Hematopoietic multipotent progenitor cell treated with erythropoietin and hydrocortisone succinate and interleukin-3 and kit ligand, for 15 days (in vitro differentiated cells): Measurements from ENCODE around the gene IFI27L1.

ENCODE experiments used
- DNase-seq: peaks from one replicate; pipeline ENCODE4 v3.0.0-alpha.2; 2015; ENCODE audit warnings: low spot score

The IFI27L1 gene

DNA sequence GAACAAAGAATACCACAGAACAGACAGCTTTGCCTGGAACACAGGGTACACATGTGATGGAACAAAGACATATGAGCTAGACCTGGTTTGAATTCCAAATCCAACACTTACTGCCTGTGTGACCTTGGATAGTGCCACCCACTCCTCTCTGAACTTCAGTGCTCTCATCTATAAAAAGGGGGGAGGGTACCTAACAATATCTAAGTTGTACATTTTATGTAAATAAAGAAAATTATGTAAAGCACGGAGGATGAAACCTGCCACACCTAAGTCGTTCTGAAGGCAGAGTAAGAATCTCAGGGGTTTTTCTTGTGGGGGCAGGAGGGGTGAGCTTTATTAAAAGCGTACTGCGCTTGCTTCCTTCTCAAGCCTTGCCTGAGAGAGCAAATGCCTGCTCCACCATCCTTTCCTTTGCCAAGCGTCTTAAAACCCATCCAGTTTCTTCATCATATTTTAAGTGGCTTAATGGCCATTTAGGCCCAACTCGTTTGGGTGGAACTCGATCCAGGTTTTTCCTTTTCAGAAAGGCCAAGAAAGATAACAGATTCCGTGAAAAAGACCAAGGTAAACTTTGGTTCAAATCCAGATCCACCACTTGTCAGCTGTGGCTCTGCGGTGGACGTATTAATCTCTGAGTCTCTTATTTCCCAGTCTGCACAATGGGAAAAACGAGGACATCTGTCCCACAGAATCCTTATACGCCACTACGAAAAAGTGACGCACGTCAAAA is 1.1 kb upstream of the IFI27L1 start:
- DNase-seq: peak; percentile 14

- DNase-seq: no peak
Observed at GRCh38 chr14:94081386-94081820, 293 bp downstream of the IFI27L1 start.

DNA sequence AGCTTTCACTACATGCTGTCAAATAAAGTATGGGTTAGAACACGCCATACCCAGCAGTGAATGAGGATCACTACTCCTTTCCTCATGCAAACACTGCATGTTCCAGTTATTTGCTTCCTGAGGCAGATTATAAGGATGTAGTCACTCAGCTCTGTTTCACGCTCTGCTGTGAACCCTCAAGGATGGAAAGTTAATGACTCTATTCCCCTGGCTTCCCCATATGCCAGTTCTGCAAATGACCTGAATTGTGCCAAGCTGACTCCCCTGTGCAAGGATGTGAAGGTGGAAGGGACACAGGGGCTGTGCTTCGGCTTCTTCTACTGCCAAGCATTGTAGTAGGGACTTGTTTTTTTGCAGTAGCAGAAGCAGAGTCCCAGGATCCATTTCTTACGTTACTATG is 6.8 kb downstream of the IFI27L1 start:
- no peak for DNase-seq

DNA sequence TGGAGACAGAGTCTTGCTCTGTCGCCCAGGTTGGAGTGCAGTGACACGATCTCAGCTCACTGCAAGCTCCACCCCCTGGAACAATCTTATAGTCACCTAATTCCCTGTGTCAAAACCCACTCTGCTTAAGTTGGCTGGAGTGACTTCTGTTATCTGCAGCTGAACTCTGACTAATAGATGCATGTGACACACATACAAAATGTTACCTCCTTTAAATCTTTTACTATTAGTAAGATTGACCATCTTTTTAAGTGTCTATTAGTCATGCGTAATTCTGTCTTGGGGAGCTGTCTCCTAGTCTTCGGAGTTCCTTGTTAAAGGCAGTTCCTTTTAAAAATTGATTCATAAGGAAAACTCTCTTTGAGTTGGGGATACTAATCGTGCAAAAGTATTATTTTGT is 7.4 kb downstream of the IFI27L1 start:
- no peak for DNase-seq

DNA sequence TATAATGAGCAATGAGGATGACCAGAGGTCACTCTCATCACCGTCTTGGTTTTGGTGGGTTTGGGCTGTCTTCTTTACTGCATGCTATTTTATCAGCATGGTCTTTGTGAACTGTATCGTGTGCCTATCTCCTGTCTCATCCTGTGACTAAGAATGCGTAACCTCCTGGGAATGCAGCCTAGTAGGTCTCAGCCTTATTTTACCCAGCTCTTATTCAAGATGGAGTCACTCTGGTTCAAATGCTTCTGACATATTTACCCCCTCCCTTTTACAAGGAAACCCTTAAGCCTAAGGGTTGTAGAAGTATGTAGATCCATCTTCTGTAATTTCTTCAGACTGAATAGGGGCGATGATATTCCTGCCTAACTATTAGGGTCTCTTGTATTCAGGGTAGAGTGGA is 8.4 kb downstream of the IFI27L1 start:
- no peak for DNase-seq

DNA sequence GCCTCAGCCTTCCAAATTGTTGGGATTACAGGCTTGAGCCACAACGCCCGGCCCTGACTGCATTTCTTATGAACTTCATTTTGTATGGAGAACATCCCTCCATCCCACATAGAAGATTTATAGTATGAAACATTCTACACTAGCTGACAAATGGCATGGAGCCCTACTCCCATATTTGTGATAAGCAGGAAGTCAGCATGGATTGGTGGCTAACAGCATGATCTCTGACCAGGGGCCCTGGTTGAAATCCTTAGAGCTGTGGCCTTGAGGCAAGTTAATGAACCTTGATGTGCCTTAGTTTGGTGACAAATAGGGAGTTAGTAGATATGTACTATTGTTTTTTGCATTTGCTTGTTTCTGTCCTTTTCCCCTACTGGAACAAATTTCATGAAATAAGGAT is 12.3 kb downstream of the IFI27L1 start:
- no peak for DNase-seq

DNA sequence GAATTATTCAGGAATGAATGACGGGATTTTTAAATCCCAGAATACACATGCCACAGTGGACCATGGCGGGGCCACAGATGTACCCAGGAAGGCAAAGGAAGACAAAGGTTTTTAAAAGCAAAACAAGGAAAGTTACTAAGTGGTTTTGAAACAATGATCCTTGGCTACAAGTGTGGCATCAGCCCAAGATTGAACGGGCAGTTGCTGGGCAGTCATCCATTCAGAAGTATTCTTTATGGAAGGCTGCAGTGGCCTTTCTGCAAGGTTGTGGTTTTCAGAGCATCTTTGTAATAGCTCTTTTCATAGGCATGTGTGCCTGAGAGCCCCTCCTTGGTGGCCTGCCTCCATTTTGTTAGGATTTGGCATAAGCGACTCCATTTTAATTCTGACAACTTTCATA is 16.0 kb downstream of the IFI27L1 start:
- DNase-seq: no peak

DNA sequence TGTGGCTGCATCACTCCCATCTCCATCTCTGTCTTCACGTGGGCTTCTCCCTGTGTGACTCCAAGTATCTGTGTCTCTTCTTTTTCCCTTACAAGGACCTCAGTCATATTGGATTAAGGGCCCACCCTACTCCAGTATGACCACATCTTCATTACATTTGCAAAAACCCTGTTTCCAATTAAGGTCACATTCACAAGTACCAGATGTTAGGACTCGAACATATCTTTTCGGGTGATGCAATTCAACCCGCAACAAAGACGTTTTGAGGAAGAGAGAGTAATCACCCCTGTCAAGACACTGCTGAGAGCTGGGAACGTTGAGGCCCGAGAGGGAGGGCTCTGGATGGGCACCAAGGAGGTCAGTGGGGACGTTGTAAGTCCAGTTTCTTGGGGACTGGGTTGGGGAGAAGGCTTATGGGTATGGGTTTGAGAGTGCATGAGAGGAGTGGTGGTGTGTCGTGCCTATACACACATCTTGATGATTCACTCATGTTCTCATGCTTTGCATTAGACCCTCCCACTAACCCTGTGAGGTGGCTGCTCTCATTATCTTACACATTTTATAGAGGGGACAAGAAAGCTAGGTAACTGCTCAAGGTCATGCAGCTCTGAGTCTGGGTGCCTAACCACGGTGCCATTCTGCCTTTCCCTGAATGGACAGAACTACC is 17.3 kb downstream of the IFI27L1 start:
- no peak for DNase-seq

- DNase-seq: no peak
Observed at GRCh38 chr14:94099006-94099405, 17.9 kb downstream of the IFI27L1 start.

DNA sequence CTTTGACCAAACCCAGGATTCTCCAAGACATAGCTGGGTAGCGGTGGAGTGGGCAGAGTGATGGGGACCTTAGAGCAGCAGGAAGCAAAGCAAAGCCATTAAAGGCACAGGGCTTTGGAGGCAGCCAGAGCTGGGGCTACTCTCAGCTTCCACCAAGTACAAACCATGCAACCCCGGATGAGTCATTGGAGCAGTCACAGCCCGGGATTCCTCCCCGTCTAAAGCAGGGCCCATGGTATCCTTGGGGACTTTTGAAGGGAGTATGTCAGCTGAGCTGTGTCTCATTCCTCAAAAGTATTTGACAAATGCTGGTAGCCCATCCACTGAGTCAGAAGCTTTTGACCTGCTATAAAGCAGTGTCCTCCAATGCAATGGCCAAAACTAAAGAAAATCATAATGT is 19.7 kb downstream of the IFI27L1 start:
- no peak for DNase-seq

DNA sequence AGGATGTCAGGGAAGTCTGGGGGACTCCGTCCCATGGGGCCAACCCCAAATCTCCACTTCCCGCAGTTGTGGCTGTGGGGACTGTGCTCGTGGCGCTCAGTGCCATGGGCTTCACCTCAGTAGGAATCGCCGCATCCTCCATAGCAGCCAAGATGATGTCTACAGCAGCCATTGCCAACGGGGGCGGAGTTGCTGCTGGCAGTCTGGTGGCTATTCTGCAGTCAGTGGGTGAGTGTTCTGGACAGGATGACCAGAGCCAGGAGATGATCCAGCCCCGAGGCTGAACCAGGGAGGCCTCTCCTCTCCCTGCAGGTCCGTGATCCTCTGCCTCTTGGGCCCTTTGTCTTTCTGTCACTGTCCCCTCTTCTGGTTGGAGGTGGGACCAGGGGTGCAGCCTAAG is 20.6 kb downstream of the IFI27L1 start:
- DNase-seq: no peak

DNA sequence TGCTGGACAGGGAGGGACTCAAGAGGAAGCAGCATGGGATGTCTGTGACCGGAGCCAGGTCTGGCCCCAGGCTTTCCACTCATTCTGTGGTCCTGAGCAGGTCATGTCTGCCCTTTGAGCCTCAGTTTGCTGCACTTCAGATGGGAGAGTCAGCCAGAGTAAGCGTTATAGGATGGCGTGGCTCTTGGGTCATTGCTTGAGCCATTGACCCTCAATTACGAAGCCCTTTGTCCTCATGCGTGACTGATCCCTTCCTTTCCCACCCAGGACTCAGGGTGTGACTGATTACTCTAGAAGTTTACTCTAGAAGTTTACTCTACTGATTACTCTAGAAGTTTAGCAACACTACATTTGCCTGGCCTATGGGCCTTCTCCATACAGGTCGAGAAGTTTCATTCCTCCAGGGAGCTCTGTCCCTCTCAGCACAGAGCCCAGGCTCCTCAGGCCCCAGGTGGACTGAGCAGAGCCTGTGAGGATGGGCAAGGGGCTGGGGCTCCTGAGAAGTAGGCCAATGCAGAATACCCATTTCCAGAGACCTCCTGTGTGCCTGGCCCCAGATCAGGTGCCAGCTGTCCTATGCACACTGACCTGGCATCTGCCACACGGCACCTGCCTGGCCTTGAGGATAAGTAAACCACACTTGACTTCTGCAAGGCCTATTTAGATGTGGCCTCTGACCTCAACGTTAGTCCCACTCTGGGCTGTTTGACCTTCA is 21.8 kb downstream of the IFI27L1 start:
- DNase-seq: no peak

GRCh38 chr14:94103554-94104150 is 22.5 kb downstream of the IFI27L1 start:
- no peak for DNase-seq

GRCh38 chr14:94104731-94105130 is 23.6 kb downstream of the IFI27L1 start:
- DNase-seq: no peak

DNA sequence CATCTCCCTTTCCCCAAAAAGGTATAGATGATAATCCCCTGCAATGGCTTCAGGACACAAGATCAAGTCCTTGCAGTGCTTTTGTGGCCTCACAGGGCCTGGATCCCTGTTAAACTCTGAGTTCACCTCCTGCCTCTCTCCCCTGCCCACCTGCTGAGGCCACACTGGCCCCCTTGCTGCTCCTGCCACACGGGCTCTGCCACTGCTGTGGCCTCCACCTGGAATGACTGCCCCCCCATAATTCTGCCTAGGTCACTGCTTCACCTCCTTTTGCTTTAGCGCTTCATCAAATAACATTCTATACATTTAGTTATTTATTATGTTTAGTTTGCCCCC is 28.8 kb downstream of the IFI27L1 start:
- no peak for DNase-seq

DNA sequence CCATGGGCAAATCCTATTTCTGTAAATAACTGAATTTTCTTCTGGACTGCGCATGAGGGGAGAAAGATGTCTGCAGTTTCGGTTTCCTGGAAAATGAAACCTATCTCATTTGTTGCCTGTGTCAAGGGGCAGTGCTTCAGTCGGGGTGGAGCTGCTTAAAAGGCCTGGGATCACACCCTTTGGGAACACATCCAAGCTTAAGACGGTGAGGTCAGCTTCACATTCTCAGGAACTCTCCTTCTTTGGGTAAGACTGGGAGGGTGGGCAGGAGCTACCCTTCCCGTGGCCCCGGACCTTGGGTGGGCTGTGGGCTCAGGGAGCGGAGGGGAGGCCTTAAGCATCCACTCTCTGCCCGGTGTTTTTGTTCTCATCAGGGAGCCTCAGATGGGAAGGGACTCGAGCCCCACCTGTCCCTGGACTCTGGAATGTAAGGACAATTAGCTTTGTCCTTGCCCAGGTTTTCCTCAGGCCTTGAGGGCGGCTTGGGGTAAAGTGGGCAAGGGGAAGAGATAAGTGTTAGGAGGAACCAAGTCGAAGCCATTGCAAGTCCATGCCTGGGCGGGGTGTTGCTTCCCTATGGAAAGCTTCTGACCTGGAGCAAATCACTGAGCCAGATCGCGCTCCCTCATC is 29.6 kb downstream of the IFI27L1 start, which contains the start of gene IFI27:
IFI27 (plus strand) TSS at position 185 of the 630 bp plus-strand sequence.
- peak; percentile 76 for DNase-seq

GRCh38 chr14:94111276-94112095 is 30.4 kb downstream of the IFI27L1 start:
- no peak for DNase-seq

DNA sequence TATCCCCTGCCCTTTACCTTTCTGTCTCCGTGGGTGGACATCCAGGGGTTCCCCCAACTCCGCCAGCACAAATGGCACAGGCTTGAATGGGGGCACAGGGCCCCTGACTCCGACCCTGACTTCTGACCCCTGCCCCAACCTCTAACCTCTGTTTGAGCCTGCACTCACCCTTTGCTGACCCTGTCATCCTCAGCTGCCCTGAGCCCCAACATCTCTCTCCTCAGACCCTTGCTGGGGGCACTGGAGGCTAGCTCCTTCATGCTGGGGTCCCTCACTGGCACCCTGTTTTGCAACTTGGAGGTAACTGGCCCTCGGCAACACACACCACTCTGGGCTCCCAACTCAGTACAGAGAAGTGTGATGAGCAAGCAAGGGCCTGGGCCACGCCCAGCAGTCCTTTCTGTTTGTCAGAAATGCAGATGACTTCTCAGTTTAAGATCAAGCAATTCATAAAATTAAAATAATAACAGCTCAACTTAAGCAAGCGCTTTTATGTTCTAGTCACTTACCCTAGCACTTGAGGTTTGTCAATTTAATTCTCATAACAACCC is 31.5 kb downstream of the IFI27L1 start:
- no peak for DNase-seq

DNA sequence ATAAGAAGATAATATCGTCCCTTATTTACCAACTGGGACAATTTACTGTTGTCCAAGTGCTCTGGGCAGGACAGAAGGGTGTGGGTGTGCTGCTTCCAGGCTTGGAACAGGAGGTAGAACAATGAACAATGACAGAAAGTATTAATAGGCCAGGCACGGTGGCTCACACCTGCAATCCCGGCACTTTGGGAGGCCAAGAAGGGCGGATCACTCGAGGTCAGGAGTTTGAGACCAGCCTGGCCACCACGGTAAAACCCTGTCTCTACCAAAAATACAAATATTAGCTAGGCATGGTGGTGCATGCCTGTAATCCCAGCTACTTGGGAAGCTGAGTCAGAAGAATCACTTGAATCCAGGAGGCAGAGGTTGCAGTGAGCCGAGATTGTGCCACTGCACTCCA is 32.0 kb downstream of the IFI27L1 start:
- DNase-seq: no peak

DNA sequence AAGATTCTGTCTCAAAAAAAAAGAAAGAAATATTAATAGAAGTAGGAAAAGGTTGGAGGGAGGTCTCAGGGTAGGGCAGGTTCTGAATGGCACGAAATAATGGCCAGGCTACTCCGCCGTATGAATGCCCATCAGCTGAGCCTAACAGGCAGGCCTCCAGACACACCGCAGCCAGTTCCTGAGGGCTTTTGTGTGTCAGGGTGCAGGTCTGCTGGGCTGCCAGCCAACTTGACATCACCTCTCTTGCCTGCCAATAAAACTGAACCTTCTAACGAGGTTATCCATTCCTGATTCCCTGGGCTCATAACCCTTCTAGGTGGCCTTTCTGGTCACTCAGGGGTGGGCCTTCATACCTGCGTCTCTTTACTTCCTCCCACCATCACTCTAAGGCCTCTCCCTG is 32.4 kb downstream of the IFI27L1 start:
- no peak for DNase-seq

DNA sequence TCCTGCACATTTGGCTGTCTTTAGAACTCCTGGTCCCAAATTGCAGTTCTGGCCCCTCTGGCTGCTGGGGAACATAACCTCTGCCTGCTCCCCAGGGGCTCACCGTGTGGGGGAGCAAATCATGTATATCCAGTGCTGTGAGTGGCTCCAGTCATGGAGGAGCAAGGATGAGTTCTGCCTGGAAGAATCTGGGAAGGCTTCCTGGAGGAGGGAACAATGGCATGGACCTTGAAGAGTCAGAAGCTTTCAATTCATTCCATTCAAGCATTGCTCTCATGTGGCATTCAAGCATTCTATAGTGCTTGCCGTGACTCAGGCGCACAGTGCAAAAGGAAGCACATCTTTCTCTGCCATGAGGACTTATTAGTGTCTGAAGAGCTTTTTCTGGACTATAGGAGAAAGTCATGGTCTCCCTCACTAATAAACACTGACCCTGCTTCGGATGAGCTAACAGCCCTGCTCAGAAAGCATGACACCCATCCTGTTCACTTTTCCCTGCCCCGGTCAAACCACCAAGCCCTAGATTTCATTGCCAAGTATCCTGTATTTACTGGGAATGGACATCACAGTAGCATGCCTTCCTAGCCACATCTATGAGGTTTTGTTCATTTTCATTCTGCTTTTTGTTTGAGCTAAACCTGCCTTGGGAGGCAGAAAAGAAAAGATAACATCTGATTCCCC is 32.9 kb downstream of the IFI27L1 start:
- DNase-seq: no peak
